ENCODE data around the gene TMX1.
"Not testable (repeated sequence)": the region's sequence is repeated elsewhere in the genome, so short reads cannot be mapped to it uniquely, and the experiment has no call there.

Gene TMX1

GRCh38 chr14:51216602-51217001, 23.4 kb upstream of the TMX1 start:
- no peak overlapping the region for H3K27ac ChIP-seq (ENCODE audit: extremely low read depth, low read depth, low read length)
- H3K36me3 ChIP-seq (ENCODE audit: control insufficient read depth in 2 of 2, insufficient read depth in 1 of 2, low read length in 2 of 2), result no peaks in the 10 kb centered on the region
- CTCF ChIA-PET, result no interaction called here
- no peaks in the 10 kb centered on the region for H3K9me3 ChIP-seq (ENCODE audit: control insufficient read depth, insufficient read depth, low read depth, low read length)
- no peak overlapping the region for H3K4me3 ChIP-seq (ENCODE audit: low read depth, low read length)
- H3K4me1 ChIP-seq (ENCODE audit: control insufficient read depth, insufficient read depth, low read length), result no peaks in the 10 kb centered on the region
- POLR2A ChIA-PET, result no interaction called here
- TF ChIP-seq ZFHX2 (tag by site-specific recombination; conservative IDR thresholded peaks at IDR 0.05), result no peak
- no peak for TF ChIP-seq ZNF837 (tag by site-specific recombination; IDR thresholded peaks at IDR 0.05)
- TF ChIP-seq ZNF843 (tag by site-specific recombination; IDR thresholded peaks at IDR 0.05), result no peak
- TF ChIP-seq ZNF777 (tag by site-specific recombination; IDR thresholded peaks at IDR 0.05; ENCODE audit: borderline replicate concordance), result no peak
- no peak for TF ChIP-seq ZFP41 (tag by site-specific recombination; IDR thresholded peaks at IDR 0.05; ENCODE audit: borderline replicate concordance)
- no peak for TF ChIP-seq SP3 (tag by site-specific recombination; IDR thresholded peaks at IDR 0.05)
- TF ChIP-seq HOXC10 (CRISPR knock-in tag; IDR thresholded peaks at IDR 0.05), result no peak
- no peak for TF ChIP-seq ZNF433 (tag by site-specific recombination; IDR thresholded peaks at IDR 0.05; ENCODE audit: low read depth)
- TF ChIP-seq ZNF571 (tag by site-specific recombination; IDR thresholded peaks at IDR 0.05), result no peak
- no peak for TF ChIP-seq ZNF350 (tag by site-specific recombination; IDR thresholded peaks at IDR 0.05)
- TF ChIP-seq, protein P1, sequence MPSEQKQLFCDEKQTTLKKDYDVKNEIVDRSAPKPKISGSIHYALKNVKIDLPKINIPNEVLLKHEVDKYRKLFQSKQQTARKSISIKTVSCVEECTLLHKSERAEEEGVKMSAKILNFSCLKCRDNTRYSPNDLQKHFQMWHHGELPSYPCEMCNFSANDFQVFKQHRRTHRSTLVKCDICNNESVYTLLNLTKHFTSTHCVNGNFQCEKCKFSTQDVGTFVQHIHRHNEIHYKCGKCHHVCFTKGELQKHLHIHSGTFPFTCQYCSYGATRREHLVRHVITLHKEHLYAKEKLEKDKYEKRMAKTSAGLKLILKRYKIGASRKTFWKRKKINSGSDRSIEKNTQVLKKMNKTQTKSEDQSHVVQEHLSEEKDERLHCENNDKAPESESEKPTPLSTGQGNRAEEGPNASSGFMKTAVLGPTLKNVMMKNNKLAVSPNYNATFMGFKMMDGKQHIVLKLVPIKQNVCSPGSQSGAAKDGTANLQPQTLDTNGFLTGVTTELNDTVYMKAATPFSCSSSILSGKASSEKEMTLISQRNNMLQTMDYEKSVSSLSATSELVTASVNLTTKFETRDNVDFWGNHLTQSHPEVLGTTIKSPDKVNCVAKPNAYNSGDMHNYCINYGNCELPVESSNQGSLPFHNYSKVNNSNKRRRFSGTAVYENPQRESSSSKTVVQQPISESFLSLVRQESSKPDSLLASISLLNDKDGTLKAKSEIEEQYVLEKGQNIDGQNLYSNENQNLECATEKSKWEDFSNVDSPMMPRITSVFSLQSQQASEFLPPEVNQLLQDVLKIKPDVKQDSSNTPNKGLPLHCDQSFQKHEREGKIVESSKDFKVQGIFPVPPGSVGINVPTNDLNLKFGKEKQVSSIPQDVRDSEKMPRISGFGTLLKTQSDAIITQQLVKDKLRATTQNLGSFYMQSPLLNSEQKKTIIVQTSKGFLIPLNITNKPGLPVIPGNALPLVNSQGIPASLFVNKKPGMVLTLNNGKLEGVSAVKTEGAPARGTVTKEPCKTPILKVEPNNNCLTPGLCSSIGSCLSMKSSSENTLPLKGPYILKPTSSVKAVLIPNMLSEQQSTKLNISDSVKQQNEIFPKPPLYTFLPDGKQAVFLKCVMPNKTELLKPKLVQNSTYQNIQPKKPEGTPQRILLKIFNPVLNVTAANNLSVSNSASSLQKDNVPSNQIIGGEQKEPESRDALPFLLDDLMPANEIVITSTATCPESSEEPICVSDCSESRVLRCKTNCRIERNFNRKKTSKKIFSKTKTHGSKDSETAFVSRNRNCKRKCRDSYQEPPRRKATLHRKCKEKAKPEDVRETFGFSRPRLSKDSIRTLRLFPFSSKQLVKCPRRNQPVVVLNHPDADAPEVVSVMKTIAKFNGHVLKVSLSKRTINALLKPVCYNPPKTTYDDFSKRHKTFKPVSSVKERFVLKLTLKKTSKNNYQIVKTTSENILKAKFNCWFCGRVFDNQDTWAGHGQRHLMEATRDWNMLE (tag by site-specific recombination; conservative IDR thresholded peaks at IDR 0.05; ENCODE audit: low read depth), result no peak
- TF ChIP-seq ZNF521 (tag by site-specific recombination; IDR thresholded peaks at IDR 0.05), result no peak
- TF ChIP-seq ZNF362 (tag by site-specific recombination; IDR thresholded peaks at IDR 0.05), result no peak

- no peak overlapping the region for H3K27ac ChIP-seq (ENCODE audit: extremely low read depth, low read depth, low read length)
- CTCF ChIA-PET, result interaction anchor here (0.6 to 1.2 kb wide), 14 partner anchors 11 to 1630 kb away, joined by 3 to 6 read pairs (median 4); no protein-coding TSS in a partner anchor
- H3K4me1 ChIP-seq (ENCODE audit: control insufficient read depth, insufficient read depth, low read length), result no peaks in the 10 kb centered on the region
- no peak for TF ChIP-seq SCRT2 (tag by site-specific recombination; IDR thresholded peaks at IDR 0.05)
- peak; percentile 70 for TF ChIP-seq ZNF654 (tag by site-specific recombination; IDR thresholded peaks at IDR 0.05; ENCODE audit: low read depth)
- H3K9me3 ChIP-seq (ENCODE audit: control insufficient read depth, insufficient read depth, low read depth, low read length), result no peaks in the 10 kb centered on the region
- POLR2A ChIA-PET, result no interaction called here
- no peak overlapping the region for H3K4me3 ChIP-seq (ENCODE audit: low read depth, low read length)
- no peaks in the 10 kb centered on the region for H3K36me3 ChIP-seq (ENCODE audit: control insufficient read depth in 2 of 2, insufficient read depth in 1 of 2, low read length in 2 of 2)
Observed at GRCh38 chr14:51219473-51220448, 20.3 kb upstream of the TMX1 start.

DNA sequence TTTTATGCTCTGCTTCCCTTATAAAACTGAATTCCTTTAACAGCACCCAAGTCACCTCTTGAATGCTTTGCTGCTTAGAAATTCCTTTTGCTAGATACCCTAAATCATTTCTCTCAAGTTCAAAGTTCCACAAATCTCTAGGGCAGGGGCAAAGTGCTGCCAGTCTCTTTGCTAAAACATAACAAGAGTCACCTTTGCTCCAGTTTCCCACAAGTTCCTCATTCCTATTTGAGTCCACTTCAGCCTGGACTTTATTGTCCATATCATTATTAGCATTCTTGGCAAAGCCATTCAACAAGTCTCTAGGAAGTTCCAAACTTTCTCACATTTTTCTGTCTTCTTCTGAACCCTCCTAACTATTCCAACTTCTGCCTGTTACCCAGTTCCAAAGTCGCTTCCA, 16.6 kb upstream of the TMX1 start:
- H3K4me1 ChIP-seq (ENCODE audit: control insufficient read depth, insufficient read depth, low read length); CTCF ChIA-PET; POLR2A ChIA-PET; H3K27ac ChIP-seq (ENCODE audit: extremely low read depth, low read depth, low read length); H3K4me3 ChIP-seq (ENCODE audit: low read depth, low read length); H3K36me3 ChIP-seq (ENCODE audit: control insufficient read depth in 2 of 2, insufficient read depth in 1 of 2, low read length in 2 of 2); H3K9me3 ChIP-seq (ENCODE audit: control insufficient read depth, insufficient read depth, low read depth, low read length): not testable (repeated sequence)

All from HEK293 (cell line).